IMR-90 (cell line): ENCODE results near the gene CETP. TPM values are rescaled to one million over a fixed set of nuclear protein-coding genes. Genes with fewer than 3 reads are reported as not detected.

Experiments used
- ATAC-seq: fragments of 200-7000 bp; cut with Tn5 transposase; 2 replicates; pipeline ENCODE4 v1.9.1; 2020; ENCODE audit warnings: low read depth, mild to moderate bottlenecking, moderate library complexity
- BruUV-seq: library from RNA; stranded (reverse); fragments of 400-500 nt; replicated peaks from 2 replicates; lab custom pipeline; 2021; lab: Mats Ljungman, UMichigan
- CTCF ChIA-PET: fragments of 300-600 bp; formaldehyde crosslinking; extraction: SDS; loops from one replicate; lab custom pipeline; 2021; ENCODE audit warnings: antibody characterized with exemption; lab: Yijun Ruan, JAX
- POLR2A ChIA-PET: fragments of 300-600 bp; sonication (Branson Sonifier 250); formaldehyde crosslinking; loops from one replicate; lab custom pipeline; 2022; ENCODE audit warnings: antibody characterized with exemption; ENCODE audit not compliant: unreplicated experiment; lab: Charles Lee
- DNase-seq: peaks from one replicate; pipeline ENCODE4 v3.0.0; 2013
- H2AFZ ChIP-seq: replicated peaks from 2 replicates; pipeline ENCODE3; 2013; ENCODE audit warnings: low read length, mild to moderate bottlenecking; ENCODE audit not compliant: poor library complexity
- H2AK5ac ChIP-seq: 2 replicates; pipeline ENCODE4 v1.6.1; 2013; ENCODE audit warnings: low read depth, low read length, inconsistent platforms
- H2AK9ac ChIP-seq: replicated peaks from 2 replicates; pipeline ENCODE3; 2013; ENCODE audit warnings: mild to moderate bottlenecking, low read depth, low read length, moderate library complexity; ENCODE audit not compliant: poor library complexity
- H2BK120ac ChIP-seq: 2 replicates; pipeline ENCODE4 v1.6.1; 2013; ENCODE audit warnings: low read depth, low read length, inconsistent platforms
- H2BK15ac ChIP-seq: 3 replicates; pipeline ENCODE4 v1.6.1; 2013; ENCODE audit warnings: low read depth, low read length, inconsistent platforms
- H2BK20ac ChIP-seq: 2 replicates; pipeline ENCODE4 v1.6.1; 2013; ENCODE audit warnings: low read depth, mild to moderate bottlenecking, inconsistent platforms, low read length, moderate library complexity
- H2BK5ac ChIP-seq: 2 replicates; pipeline ENCODE4 v1.6.1; 2013; ENCODE audit warnings: mild to moderate bottlenecking, low read depth, low read length, inconsistent platforms; ENCODE audit not compliant: poor library complexity, severe bottlenecking
- H3K14ac ChIP-seq: replicated peaks from 2 replicates; pipeline ENCODE4 v1.6.1; 2013; ENCODE audit warnings: low read depth, low read length, inconsistent platforms
- H3K18ac ChIP-seq: 2 replicates; pipeline ENCODE4 v1.6.1; 2013; ENCODE audit warnings: low read depth, low read length, control low read depth
- H3K23ac ChIP-seq: 2 replicates; pipeline ENCODE4 v1.6.1; 2013; ENCODE audit warnings: low read depth, low read length, inconsistent platforms
- H3K27ac ChIP-seq: 2 replicates; pipeline ENCODE4 v1.5.1; 2013; ENCODE audit warnings: mild to moderate bottlenecking, control low read depth, low read length; ENCODE audit not compliant: insufficient read depth
- H3K27me3 ChIP-seq: 2 replicates; pipeline ENCODE4 v1.6.1; 2013; ENCODE audit warnings: low read length; ENCODE audit not compliant: control insufficient read depth, insufficient read depth
- H3K36me3 ChIP-seq: 2 replicates; pipeline ENCODE4 v1.6.1; 2013; ENCODE audit warnings: low read length, mixed read lengths; ENCODE audit not compliant: control insufficient read depth, insufficient read depth
- H3K4ac ChIP-seq: 2 replicates; pipeline ENCODE4 v1.6.1; 2013; ENCODE audit warnings: low read depth, low read length, inconsistent platforms
- H3K4me1 ChIP-seq: 2 replicates; pipeline ENCODE4 v1.6.1; 2013; ENCODE audit warnings: low read length, mixed read lengths; ENCODE audit not compliant: control insufficient read depth, insufficient read depth
- H3K4me2 ChIP-seq: 2 replicates; pipeline ENCODE4 v1.6.1; 2013; ENCODE audit warnings: low read depth, mild to moderate bottlenecking, control low read depth, low read length, moderate library complexity
- H3K4me3 ChIP-seq: 2 replicates; pipeline ENCODE4 v1.5.1; 2013; ENCODE audit warnings: low read depth, mild to moderate bottlenecking, control low read depth, low read length, moderate library complexity; ENCODE audit not compliant: insufficient read depth
- H3K56ac ChIP-seq: 2 replicates; pipeline ENCODE4 v1.6.1; 2013; ENCODE audit warnings: low read length, inconsistent platforms; ENCODE audit not compliant: insufficient read depth; ENCODE audit errors: extremely low read depth
- H3K79me1 ChIP-seq, 2 experiments: 2 replicates each; pipeline ENCODE4 v1.6.1; 2013; ENCODE audit warnings: low read length in 2 of 2, inconsistent platforms in 1 of 2, low read depth in 1 of 2
- H3K9ac ChIP-seq: 2 replicates; pipeline ENCODE4 v1.6.1; 2013; ENCODE audit warnings: low read depth, low read length, control low read depth
- H3K9me1 ChIP-seq: 2 replicates; pipeline ENCODE4 v1.6.1; 2013; ENCODE audit warnings: low read length, inconsistent platforms; ENCODE audit not compliant: insufficient read depth
- H3K9me3 ChIP-seq: 2 replicates; pipeline ENCODE4 v1.6.1; 2013; ENCODE audit warnings: low read length; ENCODE audit not compliant: control insufficient read depth, insufficient read depth
- H4K20me1 ChIP-seq: 2 replicates; pipeline ENCODE4 v1.6.1; 2013; ENCODE audit warnings: low read length, inconsistent platforms; ENCODE audit not compliant: insufficient read depth
- H4K5ac ChIP-seq: 2 replicates; pipeline ENCODE4 v1.6.1; 2013; ENCODE audit warnings: mild to moderate bottlenecking, low read depth, low read length, control low read depth
- H4K8ac ChIP-seq, 2 experiments: 2 replicates each; pipeline ENCODE4 v1.6.1; 2013; ENCODE audit warnings: low read depth in 2 of 2, low read length in 2 of 2, control low read depth in 1 of 2, inconsistent platforms in 1 of 2
- H4K91ac ChIP-seq: 2 replicates; pipeline ENCODE4 v1.6.1; 2013; ENCODE audit warnings: low read depth, low read length, inconsistent platforms; ENCODE audit not compliant: insufficient read depth
- CEBPB ChIP-seq: IDR thresholded peaks from 2 replicates; pipeline ENCODE4 v1.6.1; 2012; ENCODE audit warnings: low read depth, low read length, improper control_type of control experiment
- RAD21 ChIP-seq: IDR thresholded peaks from 2 replicates; pipeline ENCODE4 v1.6.1; 2012; ENCODE audit warnings: low read length, improper control_type of control experiment
- WGBS, 2 experiments: methylation state at CpG; one replicate each; pipeline versions ENCODE4 v1.1.5 to v1.1.7; 2013; ENCODE audit warnings: missing lambda C conversion rate in 2 of 2; ENCODE audit not compliant: insufficient read length in 1 of 2; ENCODE audit errors: extremely low coverage in 2 of 2; 5-methylcytosine and 5-hydroxymethylcytosine counted together
- dilution Hi-C: fragments of 300-500 bp; cut with HindIII; formaldehyde crosslinking; loops from one replicate; pipeline ENCODE4 v1.14.3; 2018; ENCODE audit warnings: low sequenced_read_pairs; ENCODE audit not compliant: unreplicated experiment
- in situ Hi-C: fragments of 300-500 bp; cut with MboI; formaldehyde crosslinking; loops from 3 replicates; pipeline ENCODE4 v1.14.3; 2019; ENCODE audit warnings: low sequenced_read_pairs, inconsistent platforms, mixed read lengths
- intact Hi-C: fragments of 100-400 bp; cut with micrococcal nuclease; formaldehyde crosslinking; loops from 2 replicates; pipeline ENCODE4 v1.10.0; 2022
- polyA plus RNA-seq, 3 experiments: library from polyadenylated mRNA; depleted of rRNA; stranded (reverse); fragments of >200 nt; gene quantifications; 2 replicates each; pipeline ENCODE4 v1.2.3, GENCODE V29; 2012; ENCODE audit warnings: low replicate concordance in 1 of 3
- total RNA-seq: library from RNA; depleted of rRNA; stranded (reverse); fragments of >200 nt; gene quantifications from 2 replicates; pipeline ENCODE4 v1.2.3, GENCODE V29; 2012

The CETP gene
- total and polyA plus RNA-seq, 2 of the 4 experiments (the other 2 are of a cell fraction): not detected

DNA sequence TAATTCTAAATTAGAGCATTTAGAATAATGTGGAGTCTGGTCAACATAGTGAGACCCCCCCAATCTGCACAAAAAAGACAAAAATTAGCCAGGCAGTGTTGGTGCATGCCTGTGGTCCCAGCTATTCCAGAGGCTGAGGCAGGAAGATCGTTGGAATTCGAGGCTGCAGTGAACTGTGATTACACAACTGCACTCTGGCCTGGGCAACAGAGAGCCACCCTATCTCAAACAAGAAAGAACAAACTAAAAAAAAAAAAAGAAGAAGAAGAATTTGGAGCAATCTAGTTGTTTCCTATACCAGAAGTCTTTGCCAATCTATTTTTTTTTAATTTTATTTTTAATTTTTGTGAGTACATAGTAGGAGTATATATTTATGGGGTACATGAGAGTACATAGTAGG, 6.0 kb downstream of the CETP start:
- no peak overlapping the region for H4K8ac ChIP-seq
- intact Hi-C loops (loop anchor here (10.0 kb wide), 1 partner anchor 77 kb away; no protein-coding TSS in a partner anchor), dilution Hi-C loops (no loop called here), in situ Hi-C loops (no loop called here)
- no peak overlapping the region for H2BK5ac ChIP-seq
- H3K56ac ChIP-seq: no peak overlapping the region
- no peaks in the 10 kb centered on the region for H4K20me1 ChIP-seq
- H3K9me1 ChIP-seq: peaks cover 10% of the 10 kb centered on the region
- H3K4me3 ChIP-seq: no peak overlapping the region
- H2AK9ac ChIP-seq: no peak overlapping the region
- H3K4me1 ChIP-seq: peaks cover 18% of the 10 kb centered on the region
- no CpG with 5 or more reads among the region's 2 CpGs for WGBS, 2 experiments
- H3K36me3 ChIP-seq: no peaks in the 10 kb centered on the region
- H3K9ac ChIP-seq: no peak overlapping the region
- no peak overlapping the region for H2BK20ac ChIP-seq
- DNase-seq (no peak), ATAC-seq (no peak; the same call in 1 of the 2 replicates)
- H3K27ac ChIP-seq: no peak overlapping the region
- no peak overlapping the region for H3K18ac ChIP-seq
- peaks cover 3% of the 10 kb centered on the region; the same call in 1 of the 2 replicates for H3K27me3 ChIP-seq
- H3K23ac ChIP-seq: no peak overlapping the region
- H4K91ac ChIP-seq: no peak overlapping the region
- CTCF ChIA-PET: interaction anchor here (0.6 kb wide), 1 partner anchor 66 kb away, joined by 4 read pairs; no protein-coding TSS in a partner anchor
- no peak overlapping the region for H3K4me2 ChIP-seq
- H3K79me1 ChIP-seq: no peaks in the 10 kb centered on the region
- H2AFZ ChIP-seq: no peak overlapping the region
- TF ChIP-seq CEBPB (peak; percentile 42; the same call in 1 of the 2 replicates), RAD21 (no peak)
- no peak overlapping the region for H3K4ac ChIP-seq
- H2AK5ac ChIP-seq: no peak overlapping the region
- no peak overlapping the region for H3K14ac ChIP-seq
- peaks cover 2% of the 10 kb centered on the region; the same call in 1 of the 2 replicates for H3K9me3 ChIP-seq
- no peak overlapping the region for H2BK15ac ChIP-seq
- H4K5ac ChIP-seq: no peak overlapping the region
- POLR2A ChIA-PET: no interaction called here
- H2BK120ac ChIP-seq: no peak overlapping the region
- BruUV-seq: no TSS peak
